Measurements from ENCODE around the gene TMOD1.
A peak's percentile ranks its signal among the peaks of the same experiment; 100 is the strongest.

Gene TMOD1

DNA sequence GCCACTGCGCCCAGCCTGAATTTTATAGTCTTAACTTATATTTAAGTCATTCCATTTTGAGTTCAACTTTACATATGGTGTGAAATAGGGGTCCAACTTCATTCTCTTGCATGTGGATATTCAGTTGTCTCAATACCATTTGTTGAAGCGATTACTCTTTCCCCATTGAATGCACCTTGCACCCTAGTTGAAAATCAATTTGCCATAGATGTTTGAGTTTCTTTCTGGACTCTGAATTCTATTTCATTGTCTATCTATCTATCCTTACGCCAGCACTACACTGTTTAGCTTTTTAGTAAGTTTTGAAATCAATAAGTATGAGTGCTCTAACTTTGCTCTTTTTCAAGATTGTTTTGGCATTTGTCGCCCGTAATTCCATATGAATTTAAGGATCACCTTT lies 49.8 kb downstream of the TMOD1 start:
- no peak for ATAC-seq

DNA sequence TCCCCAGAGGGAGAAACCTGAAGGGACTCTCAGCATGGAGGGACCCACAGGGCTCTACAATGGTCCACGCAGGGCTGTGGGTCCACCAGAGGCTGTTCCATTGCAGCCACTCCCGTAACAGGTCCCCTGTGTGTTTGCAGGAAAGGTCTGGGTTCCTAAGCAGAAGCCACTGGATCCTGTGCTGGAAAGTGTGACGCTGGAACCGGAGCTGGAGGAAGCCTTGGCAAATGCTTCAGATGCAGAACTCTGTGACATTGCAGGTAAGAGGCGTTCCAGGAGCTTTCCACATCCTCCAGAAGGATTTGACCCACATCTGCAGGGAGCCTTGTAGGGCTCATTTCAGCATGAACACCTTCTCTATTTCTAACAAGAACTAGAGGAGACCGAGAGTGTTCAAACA lies 51.7 kb downstream of the TMOD1 start:
- no peak for ATAC-seq

DNA sequence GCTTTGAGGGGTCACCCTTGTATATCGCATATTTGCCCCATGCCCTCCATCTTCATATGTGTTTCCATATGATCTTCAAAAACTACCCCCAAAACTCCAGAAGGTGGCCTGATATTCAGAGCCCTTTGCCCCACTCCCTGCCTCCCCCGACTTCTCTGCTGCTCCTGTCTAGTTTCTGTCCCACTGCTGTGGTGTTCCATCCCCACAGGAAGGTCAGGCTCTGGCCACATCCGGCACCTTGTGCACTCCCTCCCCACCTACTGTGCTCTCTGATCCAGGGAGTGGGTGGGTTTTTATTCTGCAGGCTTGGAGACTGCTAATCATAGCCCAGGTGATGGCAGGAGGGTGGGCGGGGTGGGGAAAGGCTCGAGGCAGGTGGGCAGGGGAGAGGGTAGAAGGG lies 52.4 kb downstream of the TMOD1 start:
- ATAC-seq, result no peak

DNA sequence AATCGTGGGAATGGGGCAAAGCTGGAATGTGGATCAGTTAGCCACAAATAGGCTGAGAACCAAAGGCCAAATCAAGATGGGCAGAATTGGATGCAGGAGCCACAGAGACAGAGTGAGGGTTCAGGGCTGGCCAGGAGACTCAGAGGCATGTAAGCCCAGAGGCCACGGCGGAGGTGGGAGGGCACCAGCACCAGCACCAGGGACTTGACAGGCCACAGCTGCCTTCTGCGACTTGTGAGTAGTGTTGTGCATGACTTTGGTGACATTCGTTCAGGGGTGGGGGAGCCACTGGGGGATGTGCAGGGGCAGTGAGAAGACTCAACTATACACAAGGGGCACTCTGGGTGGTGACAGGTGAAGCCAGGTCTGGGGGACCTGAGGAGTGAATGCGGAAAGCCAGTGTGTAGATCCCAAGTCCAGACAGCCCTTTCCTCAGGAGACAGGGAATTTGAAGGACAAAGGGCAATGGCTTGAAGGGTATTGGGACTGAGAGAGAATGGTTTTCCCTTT lies 53.2 kb downstream of the TMOD1 start:
- no peak for ATAC-seq

DNA sequence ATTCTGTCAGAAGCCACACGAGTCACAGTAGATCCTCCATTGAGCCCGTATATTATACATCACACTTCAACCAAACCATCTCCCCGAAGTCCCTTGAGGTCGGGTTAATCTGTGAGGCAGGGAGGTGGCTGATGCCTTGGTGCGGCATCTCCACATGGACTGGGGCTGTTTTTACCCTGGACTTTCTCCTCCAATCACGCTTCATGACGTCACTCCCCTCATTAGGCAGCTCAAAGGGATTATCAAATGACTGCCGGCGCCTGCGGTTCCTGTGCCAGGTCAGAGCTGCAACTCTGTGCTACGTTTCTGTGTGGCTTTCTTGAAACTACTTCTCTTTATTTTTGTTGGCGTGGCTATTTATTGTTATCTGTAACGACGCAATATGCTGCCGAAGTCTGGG lies 53.7 kb downstream of the TMOD1 start:
- no peak for ATAC-seq

DNA sequence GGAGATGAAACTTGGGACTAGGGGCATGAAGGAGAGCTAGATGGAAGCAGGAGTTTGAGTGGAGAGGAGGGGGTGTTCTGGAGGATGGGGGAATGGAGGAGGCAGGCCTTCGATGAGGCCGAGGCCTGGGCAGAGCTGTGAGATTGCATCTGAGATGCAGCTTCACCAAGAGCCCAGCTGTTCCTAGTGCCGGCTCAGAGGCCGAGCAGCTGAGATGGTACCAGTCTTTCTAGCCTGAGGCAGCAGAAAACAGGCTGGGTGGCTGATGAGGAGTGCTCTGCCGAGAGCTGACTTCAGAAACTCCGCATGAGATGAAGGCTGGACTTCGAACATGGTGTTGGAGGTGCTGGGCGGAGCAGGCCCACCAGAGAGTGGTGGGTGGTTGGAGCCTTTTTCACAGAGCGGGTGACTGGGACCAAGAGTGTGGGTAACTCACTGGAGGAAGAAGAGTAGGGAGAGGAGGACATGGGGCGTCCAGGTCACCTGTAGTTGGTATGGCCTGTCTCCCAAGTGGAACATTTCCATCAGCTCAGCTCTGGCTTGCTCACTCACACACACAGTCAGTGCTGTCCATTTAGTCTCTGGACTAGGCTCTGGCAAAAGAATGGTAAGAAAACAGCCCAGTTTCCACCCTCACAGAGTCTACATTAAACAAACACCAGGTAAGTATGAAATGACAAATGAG lies 54.7 kb downstream of the TMOD1 start:
- no peak for ATAC-seq

DNA sequence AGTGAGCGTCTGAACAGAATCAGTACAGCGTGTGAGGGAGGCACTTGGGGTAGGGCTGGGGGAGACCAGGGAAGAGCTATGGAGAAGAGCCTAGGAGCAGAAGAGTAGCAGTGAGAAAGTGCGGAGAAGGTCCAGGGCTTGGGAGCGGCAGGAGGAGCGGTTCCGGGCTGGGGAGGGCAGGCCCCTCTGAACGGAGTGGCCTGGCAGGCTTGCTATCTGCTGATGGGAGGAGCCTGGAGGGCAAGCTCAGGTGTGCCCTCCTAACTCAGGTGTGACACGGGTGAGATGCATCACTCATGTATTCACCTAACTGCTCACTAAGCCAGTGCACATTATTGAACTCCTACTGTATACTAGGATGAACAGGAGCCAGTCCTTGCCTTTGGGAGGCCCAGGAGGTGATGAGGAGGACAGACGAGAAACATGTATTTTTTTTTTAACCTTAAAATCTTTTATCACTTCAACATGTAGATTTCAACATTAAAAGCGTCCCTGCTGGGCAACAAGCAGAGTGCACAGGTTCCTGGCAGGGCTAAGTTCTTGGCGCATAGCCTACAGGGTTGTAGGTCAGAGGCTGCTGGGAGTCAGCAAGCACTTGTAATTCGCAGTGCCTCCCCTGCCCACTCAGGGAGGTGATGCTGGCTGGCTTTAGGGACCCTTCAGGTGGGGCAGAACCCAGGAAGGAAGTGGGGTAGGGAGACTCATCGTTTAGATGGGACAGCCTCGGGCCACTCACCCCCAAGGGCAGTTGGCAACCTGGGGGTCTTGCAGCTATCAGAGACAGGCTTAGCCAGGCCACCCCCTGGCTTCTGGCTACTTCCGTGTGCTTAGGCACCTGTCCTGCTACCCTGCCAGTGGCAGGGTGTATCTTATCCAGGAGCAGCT lies 55.5 kb downstream of the TMOD1 start:
- ATAC-seq, result no peak

DNA sequence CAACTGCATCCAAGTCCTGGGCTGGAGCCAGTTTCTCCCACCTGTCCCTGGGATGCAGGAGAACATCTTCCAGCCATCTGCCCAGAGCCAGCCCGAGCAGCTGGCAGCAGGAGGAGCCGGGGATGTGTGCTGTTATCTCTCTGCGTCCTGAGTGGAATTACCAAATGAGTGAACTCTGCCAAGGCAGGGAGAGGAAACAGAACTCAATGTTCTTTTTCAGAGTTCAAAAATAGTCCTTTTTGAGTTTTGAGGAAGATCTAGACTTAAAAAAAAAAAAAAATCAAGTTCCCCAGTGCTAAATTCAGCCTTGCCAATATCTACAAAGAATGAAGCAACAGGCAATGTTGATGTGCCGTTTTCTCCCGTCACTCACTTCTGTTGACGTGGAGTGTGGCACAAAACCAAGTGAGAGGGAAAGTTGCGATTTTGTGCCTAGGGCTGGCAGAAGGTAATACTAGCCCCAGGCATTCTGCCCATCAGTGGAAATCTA lies 56.2 kb downstream of the TMOD1 start:
- no peak for ATAC-seq

DNA sequence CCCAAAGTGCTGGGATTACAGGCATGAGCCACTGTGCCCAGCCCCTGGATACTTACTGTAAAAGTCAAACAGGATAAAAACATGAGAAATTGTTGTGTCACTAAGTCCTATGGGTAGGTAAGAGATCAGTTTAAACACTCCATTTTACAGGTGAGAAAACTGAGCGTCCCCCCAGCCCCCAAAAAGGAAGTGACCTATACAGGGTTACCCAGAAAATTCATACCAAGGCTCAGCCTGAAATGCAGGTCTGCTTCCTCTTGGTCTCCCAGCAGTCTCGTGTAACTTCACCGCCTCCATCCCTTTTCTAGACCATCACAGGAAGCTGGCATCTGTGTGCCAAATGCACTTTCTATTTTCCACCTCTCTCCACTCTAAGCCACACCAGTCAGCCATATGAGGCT lies 57.2 kb downstream of the TMOD1 start:
- no peak for ATAC-seq

DNA sequence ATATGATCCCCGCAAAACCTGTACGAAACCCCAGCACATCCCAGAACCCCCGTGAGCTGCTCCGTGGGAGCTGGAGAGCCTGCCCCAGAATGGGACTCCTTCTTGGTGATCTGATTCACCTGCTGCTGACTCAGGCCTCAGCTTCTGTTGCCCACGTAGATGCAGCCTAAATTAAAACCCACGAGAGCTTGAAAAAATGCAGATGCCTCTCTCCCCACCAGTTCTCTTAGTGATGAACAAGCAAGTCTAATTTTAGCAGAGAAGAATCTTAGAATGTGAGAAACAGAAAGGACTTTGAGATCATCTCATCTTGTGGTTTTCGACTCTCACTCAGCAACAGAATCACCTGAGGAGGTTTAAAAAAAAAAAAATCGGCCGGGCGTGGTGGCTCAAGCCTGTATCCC lies 57.6 kb downstream of the TMOD1 start:
- peak; percentile 77 to 78 for ATAC-seq

DNA sequence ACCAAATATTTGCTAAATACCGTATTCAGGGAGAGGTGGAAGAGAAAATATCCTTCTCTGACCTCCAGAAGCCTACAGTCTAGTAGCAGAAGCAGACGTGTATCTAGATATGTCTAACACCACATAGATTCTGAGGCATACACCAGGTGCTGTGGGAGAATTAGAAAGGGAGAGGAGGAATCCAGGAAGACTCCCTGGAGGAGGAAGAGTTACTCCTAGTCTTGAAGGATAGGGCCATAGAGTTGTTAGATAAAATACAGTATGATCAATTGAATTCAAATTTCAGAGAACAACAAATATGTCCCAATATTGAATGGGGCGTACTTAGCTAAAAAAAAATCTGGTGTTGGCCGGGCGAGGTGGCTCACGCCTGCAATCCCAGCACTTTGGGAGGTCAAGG lies 58.7 kb downstream of the TMOD1 start:
- no peak for ATAC-seq

DNA sequence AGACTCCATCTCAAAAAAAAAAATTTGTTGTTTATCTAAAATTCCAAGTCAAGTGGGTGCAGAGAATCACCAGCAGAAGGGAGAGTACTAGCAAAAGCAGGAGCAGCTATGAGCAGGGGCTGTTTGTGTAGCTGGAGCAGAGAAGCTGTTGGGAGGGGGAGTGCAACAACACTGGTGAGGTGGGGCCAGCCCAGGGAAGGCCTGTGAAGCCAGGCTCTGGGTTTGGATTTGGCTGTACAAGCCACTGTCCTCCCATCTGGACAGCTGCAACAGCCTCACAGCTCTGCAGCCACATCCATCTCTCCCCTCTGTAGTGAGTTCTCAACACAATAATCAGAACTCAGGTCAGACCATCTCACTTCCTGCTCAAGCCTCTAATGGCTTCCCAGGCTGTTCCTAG lies 59.4 kb downstream of the TMOD1 start:
- ATAC-seq, result no peak

DNA sequence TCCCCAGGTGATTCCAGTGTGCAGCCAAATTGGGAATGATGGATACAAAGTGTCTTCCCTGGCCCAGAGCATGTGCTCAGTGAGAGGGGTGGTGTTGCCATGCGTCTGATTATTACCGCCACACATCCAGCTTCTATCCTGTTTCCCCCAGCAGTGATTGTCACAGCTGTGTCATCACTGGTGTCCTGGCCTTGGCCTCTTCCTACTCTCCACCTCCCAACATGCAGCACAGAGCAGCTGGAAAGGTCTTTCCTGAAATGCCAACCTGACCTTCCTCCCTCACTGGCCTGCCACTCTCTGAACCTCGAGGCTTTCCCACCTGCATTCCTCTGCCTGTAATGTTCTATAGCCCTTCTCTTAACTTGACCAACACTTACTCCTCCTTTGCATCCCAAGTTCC lies 60.0 kb downstream of the TMOD1 start:
- no peak for ATAC-seq

DNA sequence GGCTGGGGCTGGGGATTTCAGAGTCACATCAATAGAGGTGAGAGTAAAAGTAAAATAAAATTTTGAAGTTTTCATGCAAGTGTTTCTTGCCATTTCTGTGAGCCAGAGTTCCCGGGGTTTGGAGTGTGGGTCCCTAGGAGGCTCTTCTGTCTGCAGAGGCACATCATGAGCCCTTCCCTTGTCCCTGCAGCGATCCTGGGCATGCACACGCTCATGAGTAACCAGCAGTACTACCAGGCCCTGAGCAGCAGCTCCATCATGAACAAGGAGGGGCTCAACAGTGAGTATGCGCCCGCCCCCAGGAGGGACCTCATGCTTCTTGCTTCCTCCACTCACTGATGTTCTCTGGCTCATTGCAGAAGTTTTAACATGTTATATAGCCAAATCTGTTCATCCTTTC lies 61.1 kb downstream of the TMOD1 start:
- ATAC-seq, result no peak

DNA sequence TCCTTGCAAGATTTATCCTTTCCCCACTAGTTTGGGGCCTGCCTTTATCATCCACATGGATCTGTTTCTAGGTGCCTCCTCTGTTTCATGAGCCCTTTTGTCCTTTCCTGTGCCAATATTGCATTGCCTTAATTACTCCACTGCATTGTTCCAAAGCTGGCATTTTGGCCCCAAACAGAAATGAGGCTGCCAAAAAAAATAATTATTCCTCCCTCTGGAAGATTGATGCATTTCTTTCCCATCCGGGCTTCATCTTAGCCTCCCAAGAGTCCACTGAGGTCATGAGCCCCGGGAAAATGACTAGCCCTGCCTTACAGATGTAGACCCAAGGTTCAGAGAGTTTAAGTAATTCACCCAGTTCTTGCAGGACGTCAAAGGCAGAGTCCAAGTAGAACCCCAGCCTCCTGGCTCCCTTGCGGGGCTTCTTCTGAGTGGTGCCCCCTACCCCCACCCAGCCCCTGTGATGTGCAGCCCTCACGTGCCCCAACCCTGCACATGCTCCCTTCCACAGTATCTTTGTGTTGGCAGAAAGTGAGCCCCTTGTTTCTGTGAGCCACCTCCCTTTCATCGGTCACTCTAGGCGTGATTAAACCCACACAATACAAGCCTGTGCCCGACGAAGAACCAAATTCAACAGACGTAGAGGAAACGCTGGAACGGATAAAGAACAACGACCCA lies 62.1 kb downstream of the TMOD1 start:
- no peak for ATAC-seq

DNA sequence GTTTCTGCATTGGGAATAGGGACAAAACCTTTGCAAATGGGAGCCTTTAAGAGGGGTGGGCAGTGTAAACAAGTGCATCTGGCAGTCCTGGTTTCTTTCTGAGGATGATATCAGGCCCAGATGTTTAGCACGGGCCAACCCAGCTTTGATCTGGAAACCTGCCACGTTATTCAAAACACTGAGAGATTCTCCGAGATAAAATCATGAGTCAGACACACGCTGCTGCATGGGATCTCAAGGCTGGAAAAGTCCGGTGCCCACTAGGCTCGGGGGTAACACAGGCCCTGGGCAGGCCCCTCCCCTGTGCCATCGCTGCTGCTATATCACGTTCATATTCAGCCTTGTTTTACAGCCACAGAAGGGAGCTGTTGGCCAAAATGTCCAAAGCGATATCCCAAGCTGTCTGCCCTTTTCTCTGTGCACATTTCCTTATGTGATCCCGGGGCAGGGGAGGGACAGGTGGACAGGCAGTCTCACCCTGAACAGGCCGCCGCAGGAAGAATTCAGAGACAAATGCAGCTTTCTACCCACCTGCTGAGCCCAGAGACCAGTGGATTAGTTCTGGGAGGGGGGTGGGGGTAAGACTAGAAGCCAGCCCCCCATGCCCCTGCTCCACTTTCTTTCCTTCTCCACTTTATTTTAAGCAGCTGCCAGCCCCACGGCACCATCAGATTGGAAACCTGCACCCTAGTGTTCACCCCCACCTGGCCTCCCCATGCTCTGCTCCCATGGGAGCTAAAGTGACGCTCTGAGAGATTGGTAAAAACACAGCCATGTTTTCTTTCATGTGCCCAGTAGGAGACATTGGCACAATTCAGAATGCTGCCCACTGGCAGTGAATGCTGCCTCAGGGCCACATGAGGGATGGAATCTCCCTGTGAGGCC lies 63.1 kb downstream of the TMOD1 start:
- ATAC-seq, result no peak

DNA sequence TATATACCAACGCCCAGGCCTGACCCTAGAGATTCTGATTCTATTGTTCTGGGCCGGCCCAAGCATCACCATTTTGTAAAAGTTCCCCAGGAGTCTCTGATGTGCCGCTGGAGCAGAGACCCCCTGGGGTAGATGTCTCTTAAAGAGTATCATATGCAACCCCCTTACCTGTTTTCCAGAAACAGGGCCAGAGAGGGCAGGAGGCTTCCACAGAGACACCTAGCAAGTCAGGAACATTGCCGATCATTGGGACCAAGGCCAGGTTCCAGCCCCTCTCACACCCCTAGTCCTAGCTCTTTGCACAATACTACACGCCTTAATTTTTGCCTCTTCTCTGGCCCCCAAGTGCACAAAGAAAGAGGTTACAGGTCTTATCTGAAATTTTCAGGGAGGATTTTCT lies 63.8 kb downstream of the TMOD1 start:
- ATAC-seq, result no peak

DNA sequence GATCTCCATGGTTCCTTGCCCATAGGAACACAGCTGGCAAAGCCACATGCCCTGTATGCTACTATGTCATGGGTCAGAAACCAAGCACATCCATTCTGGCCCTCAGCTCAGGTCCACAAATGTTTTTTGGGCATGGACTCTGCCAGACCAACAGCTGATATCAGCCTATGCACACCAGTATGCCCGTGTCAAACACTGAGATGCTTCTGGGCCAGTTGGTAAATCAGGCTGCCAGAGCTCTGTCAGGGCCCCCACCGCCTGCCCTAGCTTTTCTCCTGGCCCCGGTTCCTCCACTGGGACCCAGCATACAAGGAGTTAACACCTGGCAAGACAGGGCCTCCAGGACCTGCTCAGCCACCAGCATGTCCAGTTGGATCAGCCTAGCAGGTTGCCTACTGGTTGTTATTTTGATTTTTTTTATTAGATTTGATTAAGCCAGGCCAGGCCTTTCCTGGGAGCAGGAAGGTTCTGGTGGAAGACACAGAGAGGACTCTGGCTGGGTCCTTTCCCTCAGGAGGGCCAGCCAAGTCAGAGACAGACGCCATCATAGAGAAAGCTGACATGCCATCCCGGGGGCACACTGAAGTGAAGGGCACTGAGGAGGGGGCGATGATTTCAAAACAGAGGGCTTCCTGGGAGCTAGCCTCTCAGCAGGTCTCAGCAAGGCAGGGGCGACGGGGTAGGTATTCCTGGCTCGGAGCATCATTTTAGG lies 65.9 kb downstream of the TMOD1 start:
- ATAC-seq, result no peak

DNA sequence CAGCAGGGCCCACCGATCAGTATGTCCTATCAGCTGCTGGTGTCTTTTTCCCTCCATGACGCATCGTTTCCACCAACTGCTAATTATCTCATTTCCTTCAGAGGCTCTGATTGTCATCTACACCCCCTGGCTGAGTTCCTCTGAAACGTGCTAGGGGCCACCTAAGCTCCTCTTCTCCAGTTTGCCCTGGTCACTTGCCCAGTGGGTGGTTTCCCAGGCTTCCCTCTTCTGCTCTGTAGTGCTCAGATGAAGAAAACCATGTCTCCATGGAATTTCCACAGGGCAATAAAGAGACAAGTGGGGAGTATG lies 66.4 kb downstream of the TMOD1 start:
- no peak for ATAC-seq

DNA sequence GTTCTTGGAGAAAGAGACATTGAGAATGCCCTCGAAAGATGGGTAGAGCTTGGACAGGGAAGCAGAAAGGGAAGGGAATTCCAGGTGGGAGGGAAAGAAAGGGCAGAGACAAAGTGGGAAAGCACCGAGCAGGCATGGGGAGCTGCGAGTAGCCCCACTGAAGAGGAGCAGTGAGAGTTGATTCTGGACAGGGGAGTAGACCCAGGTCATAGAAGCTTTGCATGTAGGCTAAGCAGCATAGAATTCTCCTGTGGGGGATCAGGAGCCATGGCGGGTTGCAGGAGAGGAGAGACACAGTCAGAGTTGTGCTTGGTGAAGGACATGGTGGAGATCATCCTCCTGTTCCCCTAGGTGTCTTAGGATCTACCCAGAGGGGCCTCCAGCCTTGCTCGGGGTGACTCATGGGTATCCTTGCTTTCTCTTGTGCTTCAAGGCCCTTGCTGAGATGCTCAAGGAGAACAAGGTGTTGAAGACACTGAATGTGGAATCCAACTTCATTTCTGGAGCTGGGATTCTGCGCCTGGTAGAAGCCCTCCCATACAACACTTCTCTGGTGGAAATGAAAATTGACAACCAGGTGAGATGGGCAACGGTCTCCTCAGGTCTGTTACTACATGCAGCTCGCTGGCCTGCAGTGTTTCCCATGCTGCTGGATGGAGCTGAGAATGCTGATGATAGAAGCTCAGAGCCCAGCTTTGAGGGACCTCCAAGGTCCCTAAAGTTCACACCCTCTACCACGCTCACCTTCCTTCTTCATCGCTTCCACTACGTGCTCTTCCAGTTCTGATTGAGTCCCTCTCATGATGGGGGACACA lies 67.2 kb downstream of the TMOD1 start:
- ATAC-seq, result no peak

DNA sequence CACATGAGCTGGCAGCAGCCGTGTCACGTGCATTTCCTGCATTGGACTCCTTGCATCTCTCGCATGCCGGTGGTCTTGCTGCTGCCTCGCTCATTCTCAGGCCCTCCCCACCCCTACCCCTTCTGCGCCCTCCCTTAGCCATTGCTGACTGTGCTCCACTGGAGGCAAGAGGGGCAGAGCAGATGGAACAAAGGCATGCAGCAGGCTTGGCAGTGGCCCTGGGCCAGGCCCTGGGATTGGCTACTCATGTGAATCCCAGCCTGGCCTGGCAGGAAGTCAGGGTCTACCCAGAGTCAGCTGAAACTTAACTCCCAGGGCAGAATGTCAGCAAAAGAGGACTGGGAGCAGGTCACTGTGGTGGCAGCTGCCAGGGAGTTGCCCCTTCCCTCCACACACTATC lies 69.4 kb downstream of the TMOD1 start:
- no peak for ATAC-seq

Measured in activated CD4-positive, CD25-positive, alpha-beta regulatory T cell treated with anti-CD3 and anti-CD28 coated beads, Interleukin-2, amount 50 U/mL, for 24 hours (primary cell).